NOMO-1 (cell line): ENCODE data around the gene DDX41.
"Not testable (repeated sequence)": the region's sequence is repeated elsewhere in the genome, so short reads cannot be mapped to it uniquely, and the experiment has no call there.

Experiments used
- DNase-seq, 2 experiments: peaks; one replicate each; lab custom pipeline; 2025; ENCODE audit not compliant: unreplicated experiment in 2 of 2; lab: John Stamatoyannopoulos, UW

DDX41 gene

GRCh38 chr5:177516601-177517568 is at the start of gene DDX41:
Gene DDX41 (minus strand): TSS chr5:177516961. CDS start chr5:177516945, 16 bp downstream.
- DNase-seq = peak; percentile 96 to 99

GRCh38 chr5:177565046-177565445 is 48.3 kb upstream of the DDX41 start:
- no peak for DNase-seq

- DNase-seq = not testable (repeated sequence)
These were observed 42.7 kb upstream of the DDX41 start for GRCh38 chr5:177559446-177559941.

GRCh38 chr5:177557796-177558195 is 41.0 kb upstream of the DDX41 start:
- no peak for DNase-seq

GRCh38 chr5:177557041-177557647 is 40.4 kb upstream of the DDX41 start:
- no peak for DNase-seq

GRCh38 chr5:177555665-177556064 is 38.9 kb upstream of the DDX41 start:
- DNase-seq = no peak

GRCh38 chr5:177555228-177555627 is 38.5 kb upstream of the DDX41 start:
- DNase-seq = no peak

- DNase-seq = peak; percentile 89 to 92
These were observed 37.8 kb upstream of the DDX41 start, which contains the start of gene FAM193B for GRCh38 chr5:177554474-177555111. Gene FAM193B (minus strand): TSS chr5:177554563. CDS start chr5:177554458, 105 bp downstream.

- no peak for DNase-seq
These were observed 37.1 kb upstream of the DDX41 start for GRCh38 chr5:177553671-177554429.

GRCh38 chr5:177552839-177553455 is 36.2 kb upstream of the DDX41 start:
- DNase-seq = no peak

GRCh38 chr5:177550122-177550521 is 33.4 kb upstream of the DDX41 start:
- no peak for DNase-seq

GRCh38 chr5:177548495-177548894 is 31.7 kb upstream of the DDX41 start:
- DNase-seq = no peak

GRCh38 chr5:177547736-177548135 is 31.0 kb upstream of the DDX41 start:
- DNase-seq = no peak

- DNase-seq = peak; percentile 60 to 80
These were observed 29.5 kb upstream of the DDX41 start for GRCh38 chr5:177546258-177546741.

- peak; percentile 44 to 66 for DNase-seq
These were observed 28.9 kb upstream of the DDX41 start for GRCh38 chr5:177545487-177546257.

GRCh38 chr5:177542816-177543465 is 26.2 kb upstream of the DDX41 start:
- no peak for DNase-seq

- DNase-seq = no peak
These were observed 23.7 kb upstream of the DDX41 start for GRCh38 chr5:177540438-177540837.

GRCh38 chr5:177539411-177539810 is 22.6 kb upstream of the DDX41 start:
- DNase-seq = no peak

- no peak for DNase-seq
These were observed 22.1 kb upstream of the DDX41 start for GRCh38 chr5:177538876-177539275.
